HCT116 (cell line): ENCODE measurements around the gene MBD5. TPM values are rescaled to one million over a fixed set of nuclear protein-coding genes. Genes with fewer than 3 reads are reported as not detected.

Experiments used
- ATAC-seq: fragments of 200-7000 bp; cut with Tn5 transposase; 2 replicates; pipeline ENCODE4 v1.9.1; 2020; ENCODE audit warnings: mild to moderate bottlenecking, moderate library complexity
- BruUV-seq: library from RNA; stranded (reverse); fragments of 400-500 nt; replicated peaks from 2 replicates; lab custom pipeline; 2021; lab: Mats Ljungman, UMichigan
- CTCF ChIA-PET: fragments of 300-600 bp; sonication (Branson Sonifier 250); formaldehyde crosslinking; loops from one replicate; lab custom pipeline; 2021; ENCODE audit warnings: antibody characterized with exemption; lab: Charles Lee
- POLR2A ChIA-PET: fragments of 300-600, 350-600 bp; sonication (Branson Sonifier 250); formaldehyde crosslinking; loops from one replicate; lab custom pipeline; 2021; ENCODE audit warnings: antibody characterized with exemption; lab: Charles Lee
- RAD21 ChIA-PET, 2 experiments: fragments of 300-600 bp; sonication (Branson Sonifier 250); formaldehyde crosslinking; loops; one replicate each; lab custom pipeline; 2023; ENCODE audit warnings: low total read pairs in 2 of 2; ENCODE audit not compliant: uncharacterized antibody in 2 of 2, unreplicated experiment in 2 of 2, low non-redundant PET in 1 of 2; lab: Charles Lee
- DNase-seq: peaks from one replicate; pipeline ENCODE4 v3.0.0-alpha.2; 2010; ENCODE audit warnings: low read depth, low spot score
- H2AFZ ChIP-seq: fragments of 200-600 bp; shearing (Covaris generic), sonication (generic); 2 replicates; pipeline ENCODE4 v1.6.1; 2017; ENCODE audit warnings: low read depth, mixed run types, mixed read lengths, antibody characterized with exemption, low read length; ENCODE audit not compliant: poor library complexity, severe bottlenecking
- H3K27ac ChIP-seq: 2 replicates; pipeline ENCODE4 v1.5.1; 2012; ENCODE audit warnings: low read depth, low read length
- H3K27me3 ChIP-seq: fragments of 200-600 bp; sonication (generic); 2 replicates; pipeline ENCODE4 v1.6.1; 2016; ENCODE audit warnings: mixed run types, low read length, mixed read lengths; ENCODE audit not compliant: insufficient read depth
- H3K36me3 ChIP-seq, 2 experiments: fragments of 200-500 bp in 1 of 2; fragments of 200-600 bp in 1 of 2; sonication (Bioruptor generic) in 1 of 2; sonication (generic) in 1 of 2; 2 replicates each; pipeline versions ENCODE4 v1.5.1 to v1.6.1; 2014 to 2016; ENCODE audit warnings: low read length in 2 of 2, inconsistent platforms in 1 of 2, mixed read lengths in 1 of 2, mixed run types in 1 of 2; ENCODE audit not compliant: insufficient read depth in 2 of 2, control insufficient read depth in 1 of 2
- H3K4me1 ChIP-seq, 2 experiments: fragments of 200-600 bp in 1 of 2; sonication (generic) in 1 of 2; 2 replicates each; pipeline versions ENCODE4 v1.5.1 to v1.6.1; 2012 to 2017; ENCODE audit warnings: low read length in 2 of 2, inconsistent platforms in 1 of 2, mild to moderate bottlenecking in 1 of 2, mixed read lengths in 1 of 2, mixed run types in 1 of 2, moderate library complexity in 1 of 2; ENCODE audit not compliant: insufficient read depth in 2 of 2, control insufficient read depth in 1 of 2
- H3K4me2 ChIP-seq: fragments of 200-600 bp; sonication (generic); 2 replicates; pipeline ENCODE4 v1.6.1; 2017; ENCODE audit warnings: mixed run types, low read length, mixed read lengths
- H3K4me3 ChIP-seq, 2 experiments: fragments of 200-600 bp in 1 of 2; sonication (generic) in 1 of 2; replicated peaks in 1 of 2; 2 replicates each; pipeline ENCODE4 v1.5.1; 2011 to 2016; ENCODE audit warnings: low read length in 2 of 2, control low read depth in 1 of 2, low read depth in 1 of 2, mild to moderate bottlenecking in 1 of 2, mixed read lengths in 1 of 2, mixed run types in 1 of 2
- H3K79me2 ChIP-seq: fragments of 200-600 bp; sonication (generic); 2 replicates; pipeline ENCODE4 v1.6.1; 2017; ENCODE audit warnings: mild to moderate bottlenecking, mixed run types, low read length, moderate library complexity, mixed read lengths; ENCODE audit not compliant: insufficient read depth
- H3K9ac ChIP-seq: fragments of 200-600 bp; sonication (generic); 2 replicates; pipeline ENCODE4 v1.6.1; 2016; ENCODE audit warnings: low read length, mixed read lengths
- H3K9me2 ChIP-seq: fragments of 200-600 bp; sonication (generic), shearing (Covaris generic); 2 replicates; pipeline ENCODE4 v1.6.1; 2017; ENCODE audit warnings: mixed run types, mild to moderate bottlenecking, moderate library complexity; ENCODE audit not compliant: insufficient read depth
- H3K9me3 ChIP-seq, 2 experiments: fragments of 200-500 bp in 1 of 2; fragments of 200-600 bp in 1 of 2; sonication (Bioruptor generic) in 1 of 2; sonication (generic) in 1 of 2; 2 replicates each; pipeline ENCODE4 v1.6.1; 2014 to 2017; ENCODE audit warnings: low read length in 2 of 2, mixed read lengths in 2 of 2, inconsistent platforms in 1 of 2, low read depth in 1 of 2, mild to moderate bottlenecking in 1 of 2, mixed run types in 1 of 2, moderate library complexity in 1 of 2; ENCODE audit not compliant: control insufficient read depth in 1 of 2, insufficient read depth in 1 of 2
- H4K20me1 ChIP-seq: fragments of 200-600 bp; sonication (generic), shearing (Covaris generic); 2 replicates; pipeline ENCODE4 v1.6.1; 2017; ENCODE audit warnings: mixed run types, mild to moderate bottlenecking, moderate library complexity; ENCODE audit not compliant: insufficient read depth
- CBX3 ChIP-seq: IDR thresholded peaks from 2 replicates; pipeline ENCODE4 v1.6.1; 2012; ENCODE audit warnings: low read depth
- EGR1 ChIP-seq: IDR thresholded peaks from 2 replicates; pipeline ENCODE4 v1.6.1; 2012; ENCODE audit warnings: low read depth
- ELF1 ChIP-seq: IDR thresholded peaks from 2 replicates; pipeline ENCODE4 v1.6.1; 2012; ENCODE audit warnings: low read depth, borderline replicate concordance
- EZH2 ChIP-seq: fragments of 200-600 bp; sonication (generic); IDR thresholded peaks from 2 replicates; pipeline ENCODE4 v1.6.1; 2017; ENCODE audit warnings: antibody characterized with exemption, mixed run types
- EZH2phosphoT487 ChIP-seq: fragments of 200-600 bp; IDR thresholded peaks from 2 replicates; pipeline ENCODE4 v1.6.1; 2018; ENCODE audit warnings: antibody characterized with exemption, borderline replicate concordance
- FOSL1 ChIP-seq: IDR thresholded peaks from 2 replicates; pipeline ENCODE4 v1.6.1; 2012; ENCODE audit warnings: low read depth
- JUND ChIP-seq: IDR thresholded peaks from 2 replicates; pipeline ENCODE4 v1.6.1; 2012
- POLR2A ChIP-seq: IDR thresholded peaks from 2 replicates; pipeline ENCODE4 v1.7.0; 2011; ENCODE audit warnings: borderline replicate concordance; ENCODE audit not compliant: insufficient read depth, insufficient read length; ENCODE audit errors: extremely low read depth
- POLR2AphosphoS5 ChIP-seq: IDR thresholded peaks from 2 replicates; pipeline ENCODE4 v1.6.1; 2011; ENCODE audit warnings: mild to moderate bottlenecking, low read depth, low read length, moderate library complexity
- RAD21 ChIP-seq: IDR thresholded peaks from 2 replicates; pipeline ENCODE4 v1.6.1; 2012; ENCODE audit warnings: low read depth, mild to moderate bottlenecking
- SIN3A ChIP-seq: IDR thresholded peaks from 2 replicates; pipeline ENCODE4 v1.6.1; 2012; ENCODE audit warnings: low read depth
- TCF7L2 ChIP-seq: IDR thresholded peaks from 2 replicates; pipeline ENCODE4 v1.7.0; 2011; ENCODE audit warnings: borderline replicate concordance, inconsistent platforms; ENCODE audit not compliant: insufficient read depth, insufficient read length; ENCODE audit errors: extremely low read depth
- YY1 ChIP-seq: IDR thresholded peaks from 2 replicates; pipeline ENCODE4 v1.6.1; 2011; ENCODE audit warnings: low read length, low read depth, moderate library complexity, mild to moderate bottlenecking; ENCODE audit not compliant: insufficient replicate concordance; ENCODE audit errors: extremely low read depth
- ZFX ChIP-seq: fragments of 450-650 bp; IDR thresholded peaks from 2 replicates; pipeline ENCODE4 v1.6.1; 2017
- ZNF274 ChIP-seq: fragments of 200-500 bp; sonication (Bioruptor generic); IDR thresholded peaks from 2 replicates; pipeline ENCODE4 v1.6.1; 2014; ENCODE audit warnings: mild to moderate bottlenecking, low read depth, low read length, inconsistent platforms
- intact Hi-C: fragments of 100-400 bp; cut with micrococcal nuclease; formaldehyde crosslinking; loops from 2 replicates; pipeline ENCODE4 v1.10.0; 2022
- total RNA-seq: library from RNA; stranded (reverse); gene quantifications from one replicate; pipeline ENCODE4 v1.2.1, GENCODE V29; 2021; ENCODE audit not compliant: unreplicated experiment
- TF ChIP-seq, protein P1 (sequence below): IDR thresholded peaks from 2 replicates; pipeline ENCODE4 v1.6.1; 2012
- TF ChIP-seq, protein P2 (sequence below), 3 experiments: fragments of 200-600 bp in 1 of 3; sonication (generic) in 1 of 3; IDR thresholded peaks in 2 of 3; conservative IDR thresholded peaks in 1 of 3; 2 replicates each; pipeline ENCODE4 v1.5.1; 2012 to 2017; ENCODE audit warnings: low read depth in 2 of 3, low read length in 2 of 3, antibody characterized with exemption in 1 of 3, borderline replicate concordance in 1 of 3, control low read depth in 1 of 3, mild to moderate bottlenecking in 1 of 3, mixed read lengths in 1 of 3, mixed run types in 1 of 3, moderate library complexity in 1 of 3; ENCODE audit not compliant: insufficient read depth in 1 of 3

The MBD5 gene
- total RNA-seq, 1 experiment from 2014 or later = 20.5 TPM

DNA sequence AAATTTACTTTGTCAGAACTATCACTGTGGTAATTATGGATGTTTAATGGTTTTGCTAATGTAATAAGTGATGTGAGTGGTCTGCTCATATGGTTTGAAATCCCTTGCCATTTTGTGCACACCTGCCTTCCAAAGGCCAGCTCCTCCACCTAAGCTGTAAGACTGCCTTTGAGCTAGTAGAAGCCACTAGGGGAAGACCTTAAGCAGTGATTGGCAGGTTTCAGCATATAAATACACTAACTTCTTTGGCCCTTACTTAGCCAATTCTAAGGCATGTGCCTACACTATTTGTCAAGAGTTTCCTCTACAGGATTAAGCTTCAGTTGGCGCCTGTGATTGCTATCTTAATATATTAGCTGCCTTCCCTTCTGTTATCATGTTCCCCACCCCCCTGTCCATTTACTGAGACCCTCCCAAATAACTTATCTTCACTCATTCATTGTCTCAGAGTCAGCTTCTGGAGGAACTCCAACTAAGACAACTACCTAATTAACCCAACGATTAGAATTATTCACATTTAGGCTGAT, 141.1 kb downstream of the MBD5 start:
- BruUV-seq = no TSS peak
- no peak for DNase-seq
- POLR2A ChIA-PET = no interaction called here
- Histone ChIP-seq H3K4me1 (no peaks in the 10 kb centered on the region), H3K9me3 (no peaks in the 10 kb centered on the region), H3K4me2 (no peak overlapping the region), H2AFZ (no peak overlapping the region), H3K79me2 (no peaks in the 10 kb centered on the region), H4K20me1 (no peaks in the 10 kb centered on the region), H3K9ac (no peak overlapping the region), H3K27ac (no peak overlapping the region), H3K4me3 (no peak overlapping the region), H3K9me2 (no peaks in the 10 kb centered on the region), H3K27me3 (no peaks in the 10 kb centered on the region), H3K36me3 (no peaks in the 10 kb centered on the region)
- CTCF ChIA-PET = no interaction called here
- RAD21 ChIA-PET = no interaction called here
- TF ChIP-seq ZNF274 = no peak
- no peak for TF ChIP-seq RAD21
- TF ChIP-seq CBX3 = no peak
- no peak for TF ChIP-seq EZH2phosphoT487
- TF ChIP-seq POLR2A = no peak
- intact Hi-C loops = no loop called here
- ATAC-seq = no peak

DNA sequence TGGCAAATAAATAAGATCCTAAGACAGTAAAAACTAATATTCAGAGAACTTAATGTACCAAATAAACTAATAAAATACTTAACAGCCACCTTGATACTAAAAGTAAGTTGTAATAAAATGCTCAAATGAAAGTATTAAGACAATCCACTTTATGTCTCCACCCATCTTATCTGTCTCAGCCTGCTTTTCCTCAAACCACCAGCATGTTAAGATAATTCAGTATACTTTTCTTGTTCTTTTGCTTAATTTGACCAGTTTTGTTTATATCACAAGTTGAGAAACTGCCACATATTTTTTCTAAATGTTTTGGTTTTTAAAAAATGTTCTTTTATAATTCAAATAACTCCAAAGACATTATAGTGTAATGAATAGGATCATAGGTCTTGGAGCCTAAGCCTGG, 142.0 kb downstream of the MBD5 start:
- no peaks in the 10 kb centered on the region for H3K79me2 ChIP-seq
- ATAC-seq (no peak), DNase-seq (no peak)
- ChIA-PET RAD21 (no interaction called here), POLR2A (no interaction called here), CTCF (no interaction called here)
- no TSS peak for BruUV-seq
- no peak overlapping the region for H3K4me2 ChIP-seq
- H4K20me1 ChIP-seq = no peaks in the 10 kb centered on the region
- H3K36me3 ChIP-seq = no peaks in the 10 kb centered on the region
- no peak overlapping the region for H3K27ac ChIP-seq
- no peaks in the 10 kb centered on the region for H3K9me2 ChIP-seq
- no peaks in the 10 kb centered on the region for H3K4me1 ChIP-seq
- no peak overlapping the region for H2AFZ ChIP-seq
- H3K27me3 ChIP-seq = no peaks in the 10 kb centered on the region
- no peak overlapping the region for H3K9ac ChIP-seq
- H3K9me3 ChIP-seq = no peaks in the 10 kb centered on the region
- intact Hi-C loops = no loop called here
- H3K4me3 ChIP-seq = no peak overlapping the region
- no peak for TF ChIP-seq FOSL1
- TF ChIP-seq YY1 = no peak
- no peak for TF ChIP-seq TCF7L2
- no peak for TF ChIP-seq JUND
- TF ChIP-seq EGR1 = no peak
- no peak for TF ChIP-seq ZFX
- no peak for TF ChIP-seq POLR2A
- no peak for TF ChIP-seq POLR2AphosphoS5
- no peak for TF ChIP-seq ELF1
- no peak for TF ChIP-seq ZNF274
- TF ChIP-seq EZH2 = no peak
- no peak for TF ChIP-seq SIN3A
- TF ChIP-seq CBX3 = no peak
- TF ChIP-seq, protein P1, sequence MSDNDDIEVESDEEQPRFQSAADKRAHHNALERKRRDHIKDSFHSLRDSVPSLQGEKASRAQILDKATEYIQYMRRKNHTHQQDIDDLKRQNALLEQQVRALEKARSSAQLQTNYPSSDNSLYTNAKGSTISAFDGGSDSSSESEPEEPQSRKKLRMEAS = no peak
- TF ChIP-seq EZH2phosphoT487 = no peak
- TF ChIP-seq, protein P2, sequence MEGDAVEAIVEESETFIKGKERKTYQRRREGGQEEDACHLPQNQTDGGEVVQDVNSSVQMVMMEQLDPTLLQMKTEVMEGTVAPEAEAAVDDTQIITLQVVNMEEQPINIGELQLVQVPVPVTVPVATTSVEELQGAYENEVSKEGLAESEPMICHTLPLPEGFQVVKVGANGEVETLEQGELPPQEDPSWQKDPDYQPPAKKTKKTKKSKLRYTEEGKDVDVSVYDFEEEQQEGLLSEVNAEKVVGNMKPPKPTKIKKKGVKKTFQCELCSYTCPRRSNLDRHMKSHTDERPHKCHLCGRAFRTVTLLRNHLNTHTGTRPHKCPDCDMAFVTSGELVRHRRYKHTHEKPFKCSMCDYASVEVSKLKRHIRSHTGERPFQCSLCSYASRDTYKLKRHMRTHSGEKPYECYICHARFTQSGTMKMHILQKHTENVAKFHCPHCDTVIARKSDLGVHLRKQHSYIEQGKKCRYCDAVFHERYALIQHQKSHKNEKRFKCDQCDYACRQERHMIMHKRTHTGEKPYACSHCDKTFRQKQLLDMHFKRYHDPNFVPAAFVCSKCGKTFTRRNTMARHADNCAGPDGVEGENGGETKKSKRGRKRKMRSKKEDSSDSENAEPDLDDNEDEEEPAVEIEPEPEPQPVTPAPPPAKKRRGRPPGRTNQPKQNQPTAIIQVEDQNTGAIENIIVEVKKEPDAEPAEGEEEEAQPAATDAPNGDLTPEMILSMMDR (IDR thresholded peaks at IDR 0.05 in 2 of 3, conservative IDR thresholded peaks at IDR 0.05 in 1 of 3; ENCODE audit: borderline replicate concordance in 1 of 3, insufficient read depth in 1 of 3, low read depth in 2 of 3, low read length in 2 of 3) = no peak
- TF ChIP-seq RAD21 = no peak
